Parathyroid adenoma (tissue), 2 donors: ENCODE data around the gene NOL6.

ENCODE experiments used
- H2AFZ ChIP-seq: fragments of 300-600 bp; sonication (generic); one replicate; pipeline ENCODE4 v1.7.0; 2017; ENCODE audit warnings: antibody characterized with exemption, mild to moderate bottlenecking
- H3K27ac ChIP-seq: fragments of 300-600 bp; sonication (generic); one replicate; pipeline ENCODE4 v1.7.0; 2017
- H3K27me3 ChIP-seq: fragments of 300-600 bp; sonication (generic); one replicate; pipeline ENCODE4 v1.7.0; 2017; ENCODE audit warnings: low read length; ENCODE audit not compliant: control insufficient read depth, insufficient read depth
- H3K36me3 ChIP-seq: fragments of 300-600 bp; sonication (generic); one replicate; pipeline ENCODE4 v1.7.0; 2017; ENCODE audit warnings: low read length; ENCODE audit not compliant: control insufficient read depth, insufficient read depth
- H3K4me1 ChIP-seq: fragments of 300-600 bp; sonication (generic); one replicate; pipeline ENCODE4 v1.7.0; 2017; ENCODE audit warnings: control low read depth
- H3K4me2 ChIP-seq: fragments of 300-600 bp; sonication (generic); one replicate; pipeline ENCODE4 v1.7.0; 2017; ENCODE audit warnings: low read length
- H3K4me3 ChIP-seq: fragments of 300-600 bp; sonication (generic); one replicate; pipeline ENCODE4 v1.7.0; 2017; ENCODE audit warnings: low read depth, low read length
- H3K79me2 ChIP-seq: fragments of 300-600 bp; sonication (generic); one replicate; pipeline ENCODE4 v1.7.0; 2017; ENCODE audit warnings: control low read depth
- H3K9ac ChIP-seq: fragments of 300-600 bp; sonication (generic); one replicate; pipeline ENCODE4 v1.7.0; 2017; ENCODE audit warnings: mild to moderate bottlenecking
- H3K9me3 ChIP-seq: fragments of 300-600 bp; sonication (generic); one replicate; pipeline ENCODE4 v1.7.0; 2017; ENCODE audit warnings: low read length; ENCODE audit not compliant: control insufficient read depth
- CTCF ChIP-seq: fragments of 300-600 bp; sonication (generic); IDR thresholded peaks from one replicate; pipeline ENCODE4 v1.7.0; 2017; ENCODE audit warnings: antibody characterized with exemption, mild to moderate bottlenecking
- donor health status: primary hyperparathyroidism.

The NOL6 gene

GRCh38 chr9:33472171-33472880 lies 1.4 kb downstream of the NOL6 start:
- Histone ChIP-seq H3K36me3 (no peaks in the 10 kb centered on the region), H3K27me3 (no peaks in the 10 kb centered on the region), H3K79me2 (peaks cover 2% of the 10 kb centered on the region), H3K9me3 (no peaks in the 10 kb centered on the region), H3K9ac (no peak overlapping the region), H3K4me1 (no peaks in the 10 kb centered on the region), H3K4me3 (no peak overlapping the region), H2AFZ (no peak overlapping the region), H3K4me2 (no peak overlapping the region), H3K27ac (no peak overlapping the region)
- no peak for TF ChIP-seq CTCF

- Histone ChIP-seq H3K36me3 (no peaks in the 10 kb centered on the region), H3K4me1 (no peaks in the 10 kb centered on the region), H3K27ac (no peak overlapping the region), H3K9me3 (no peaks in the 10 kb centered on the region), H3K79me2 (peaks cover 2% of the 10 kb centered on the region), H3K4me3 (no peak overlapping the region), H3K9ac (no peak overlapping the region), H3K27me3 (no peaks in the 10 kb centered on the region), H3K4me2 (no peak overlapping the region), H2AFZ (no peak overlapping the region)
- TF ChIP-seq CTCF, result no peak
Observed at GRCh38 chr9:33471361-33471760, 2.4 kb downstream of the NOL6 start.

- no peaks in the 10 kb centered on the region for H3K27me3 ChIP-seq
- H3K79me2 ChIP-seq, result peaks cover 2% of the 10 kb centered on the region
- no peak overlapping the region for H3K4me2 ChIP-seq
- H3K27ac ChIP-seq, result no peak overlapping the region
- H3K9ac ChIP-seq, result no peak overlapping the region
- no peak overlapping the region for H3K4me3 ChIP-seq
- H2AFZ ChIP-seq, result no peak overlapping the region
- no peaks in the 10 kb centered on the region for H3K36me3 ChIP-seq
- no peak for TF ChIP-seq CTCF
- no peaks in the 10 kb centered on the region for H3K9me3 ChIP-seq
- no peaks in the 10 kb centered on the region for H3K4me1 ChIP-seq
Observed at GRCh38 chr9:33469891-33470290, 3.8 kb downstream of the NOL6 start.

GRCh38 chr9:33468797-33469621 lies 4.7 kb downstream of the NOL6 start:
- no peak overlapping the region for H3K27ac ChIP-seq
- no peak overlapping the region for H3K9ac ChIP-seq
- H3K79me2 ChIP-seq, result peaks cover 2% of the 10 kb centered on the region
- no peak overlapping the region for H2AFZ ChIP-seq
- H3K4me1 ChIP-seq, result no peaks in the 10 kb centered on the region
- no peak overlapping the region for H3K4me2 ChIP-seq
- no peaks in the 10 kb centered on the region for H3K27me3 ChIP-seq
- no peak overlapping the region for H3K4me3 ChIP-seq
- no peaks in the 10 kb centered on the region for H3K9me3 ChIP-seq
- no peak for TF ChIP-seq CTCF
- H3K36me3 ChIP-seq, result no peaks in the 10 kb centered on the region
